ENCODE results near the gene CPSF7. TPM values are rescaled to one million over a fixed set of nuclear protein-coding genes. Genes with fewer than 3 reads are reported as not detected.
A peak's percentile ranks its signal among the peaks of the same experiment; 100 is the strongest.

CPSF7 gene
- polyA plus RNA-seq, 3 donors = 12.5 to 67.5 (median 20.1) TPM

GRCh38 chr11:61403658-61404057, 26.1 kb downstream of the CPSF7 start:
- Histone ChIP-seq H3K4me2 (replicated peaks; ENCODE audit: extremely low read depth, low read length, poor library complexity, severe bottlenecking) (no peak overlapping the region), H3K4me1 (ENCODE audit: control insufficient read depth in 1 of 2, insufficient read depth in 2 of 2, low read length in 2 of 2) (no peaks in the 10 kb centered on the region), H2AFZ (ENCODE audit: insufficient read depth, low read depth, low read length, poor library complexity, severe bottlenecking) (no peak overlapping the region), H3K27ac (ENCODE audit: low read depth in 1 of 2, low read length in 2 of 2) (peak overlapping the region in 1 of 2 donors; percentile 64), H3K79me2 (ENCODE audit: insufficient read depth, low read length) (no peaks in the 10 kb centered on the region), H3K36me3 (replicated peaks in 1 of 2; ENCODE audit: control insufficient read depth in 1 of 2, insufficient read depth in 2 of 2, low read length in 2 of 2) (peaks cover 59 to 96% of the 10 kb centered on the region in 2 donors), H3K9ac (ENCODE audit: insufficient read depth, low read length, poor library complexity, severe bottlenecking) (no peak overlapping the region), H4K20me1 (ENCODE audit: insufficient read depth, low read length) (peaks cover 39% of the 10 kb centered on the region), H3K27me3 (ENCODE audit: control insufficient read depth in 2 of 2, insufficient read depth in 2 of 2, low read length in 2 of 2) (no peaks in the 10 kb centered on the region), H3K4me3 (replicated peaks in 1 of 3; ENCODE audit: low read depth in 2 of 3, low read length in 3 of 3) (no peak overlapping the region), H3K9me3 (replicated peaks in 1 of 2; ENCODE audit: control insufficient read depth in 1 of 2, insufficient read depth in 1 of 2, low read length in 2 of 2) (no peaks in the 10 kb centered on the region)
- intact Hi-C loops (cut with micrococcal nuclease) = no loop called here
- peak in 1 of 3 donors; percentile 51 for DNase-seq
- H3K4me1 Mint-ChIP-seq = no peaks in the 10 kb centered on the region
- H3K36me3 Mint-ChIP-seq = peaks cover 67 to 79% of the 10 kb centered on the region in 2 donors
- H3K27me3 Mint-ChIP-seq (ENCODE audit: low read depth in 3 of 3) = no peaks in the 10 kb centered on the region
- H3K27ac Mint-ChIP-seq = peak overlapping the region in 5 of 7 donors; percentile 54 to 79 (median 74)
- 100% methylated on average over 1 of the region's 1 CpG for WGBS (ENCODE audit: insufficient coverage)
- peaks cover 0 to under 1% (median 0%) of the 10 kb centered on the region in 7 donors for H3K9me3 Mint-ChIP-seq
- no peak overlapping the region for H3K4me3 Mint-ChIP-seq
- TF ChIP-seq CTCF (IDR thresholded peaks at IDR 0.05) = no peak

- no peaks in the 10 kb centered on the region for H3K9me3 ChIP-seq (replicated peaks in 1 of 2; ENCODE audit: control insufficient read depth in 1 of 2, insufficient read depth in 1 of 2, low read length in 2 of 2)
- H3K36me3 ChIP-seq (replicated peaks in 1 of 2; ENCODE audit: control insufficient read depth in 1 of 2, insufficient read depth in 2 of 2, low read length in 2 of 2) = peaks cover 47 to 89% of the 10 kb centered on the region in 2 donors
- H3K9ac ChIP-seq (ENCODE audit: insufficient read depth, low read length, poor library complexity, severe bottlenecking) = no peak overlapping the region
- no peaks in the 10 kb centered on the region for H3K27me3 ChIP-seq (ENCODE audit: control insufficient read depth in 2 of 2, insufficient read depth in 2 of 2, low read length in 2 of 2)
- H3K4me3 Mint-ChIP-seq = no peak overlapping the region
- H3K4me1 ChIP-seq (ENCODE audit: control insufficient read depth in 1 of 2, insufficient read depth in 2 of 2, low read length in 2 of 2) = no peaks in the 10 kb centered on the region
- no peak for DNase-seq
- H4K20me1 ChIP-seq (ENCODE audit: insufficient read depth, low read length) = peaks cover 25% of the 10 kb centered on the region
- H3K27ac ChIP-seq (ENCODE audit: low read depth in 1 of 2, low read length in 2 of 2) = peak overlapping the region in 1 of 2 donors; percentile 58
- H3K27me3 Mint-ChIP-seq (ENCODE audit: low read depth in 3 of 3) = no peaks in the 10 kb centered on the region
- H3K4me3 ChIP-seq (replicated peaks in 1 of 3; ENCODE audit: low read depth in 2 of 3, low read length in 3 of 3) = no peak overlapping the region
- intact Hi-C loops (cut with micrococcal nuclease) = no loop called here
- WGBS (ENCODE audit: insufficient coverage) = 86% methylated on average over 1 of the region's 2 CpGs
- no peak overlapping the region for H2AFZ ChIP-seq (ENCODE audit: insufficient read depth, low read depth, low read length, poor library complexity, severe bottlenecking)
- TF ChIP-seq CTCF (IDR thresholded peaks at IDR 0.05) = no peak
- H3K79me2 ChIP-seq (ENCODE audit: insufficient read depth, low read length) = no peaks in the 10 kb centered on the region
- no peaks in the 10 kb centered on the region for H3K9me3 Mint-ChIP-seq
- H3K4me2 ChIP-seq (replicated peaks; ENCODE audit: extremely low read depth, low read length, poor library complexity, severe bottlenecking) = no peak overlapping the region
- H3K36me3 Mint-ChIP-seq = peaks cover 60 to 77% of the 10 kb centered on the region in 2 donors
- no peaks in the 10 kb centered on the region for H3K4me1 Mint-ChIP-seq
- H3K27ac Mint-ChIP-seq = peak overlapping the region in 4 of 7 donors; percentile 29 to 70 (median 46)
Measured at GRCh38 chr11:61401573-61401972, 28.2 kb downstream of the CPSF7 start.

All from CD14-positive monocyte (primary cell).